Right renal pelvis (tissue), 4 donors: ENCODE measurements around the gene PDZD2. TPM values are rescaled to one million over a fixed set of nuclear protein-coding genes. Genes with fewer than 3 reads are reported as not detected.
"Not testable (repeated sequence)": the region's sequence is repeated elsewhere in the genome, so short reads cannot be mapped to it uniquely, and the experiment has no call there.

Experiments
- DNase-seq, 4 donors: peaks; one replicate each; pipeline ENCODE4 v3.0.0-alpha.2; 2013; ENCODE audit warnings: low read depth in 4 of 4, low spot score in 3 of 4, missing footprints in 1 of 4
- polyA plus RNA-seq, 4 donors: library from polyadenylated mRNA; unstranded; fragments of 120-200 nt; gene quantifications; one replicate each; pipeline ENCODE4 v1.2.1, GENCODE V29; 2013; ENCODE audit not compliant: insufficient read length in 4 of 4

PDZD2 gene
- polyA plus RNA-seq, 4 donors = 14.9 to 21.5 (median 19.9) TPM

- no peak for DNase-seq
Measured at GRCh38 chr5:31730139-31730538, 91.2 kb downstream of the PDZD2 start.

- no peak for DNase-seq
Measured at GRCh38 chr5:31731016-31731415, 92.1 kb downstream of the PDZD2 start.

- DNase-seq = no peak
Measured at GRCh38 chr5:31731710-31732301, 92.9 kb downstream of the PDZD2 start.

- DNase-seq = not testable (repeated sequence)
Measured at GRCh38 chr5:31732821-31733220, 93.9 kb downstream of the PDZD2 start.

- DNase-seq = no peak
Measured at GRCh38 chr5:31733371-31733770, 94.4 kb downstream of the PDZD2 start.

- no peak for DNase-seq
Measured at GRCh38 chr5:31736127-31736526, 97.2 kb downstream of the PDZD2 start.

GRCh38 chr5:31738199-31738598 lies 99.3 kb downstream of the PDZD2 start:
- DNase-seq = no peak

GRCh38 chr5:31741496-31741895 lies 102.6 kb downstream of the PDZD2 start:
- DNase-seq = no peak

- DNase-seq = no peak
Measured at GRCh38 chr5:31743678-31744077, 104.7 kb downstream of the PDZD2 start.

- DNase-seq = no peak
Measured at GRCh38 chr5:31748458-31749172, 109.7 kb downstream of the PDZD2 start.

- DNase-seq = no peak
Measured at GRCh38 chr5:31750215-31750614, 111.3 kb downstream of the PDZD2 start.

GRCh38 chr5:31751610-31752009 lies 112.7 kb downstream of the PDZD2 start:
- no peak for DNase-seq

GRCh38 chr5:31753700-31754357 lies 114.9 kb downstream of the PDZD2 start:
- no peak for DNase-seq

- no peak for DNase-seq
Measured at GRCh38 chr5:31754358-31754704, 115.4 kb downstream of the PDZD2 start.

GRCh38 chr5:31754741-31755675 lies 116.1 kb downstream of the PDZD2 start:
- no peak for DNase-seq

GRCh38 chr5:31755676-31756230 lies 116.8 kb downstream of the PDZD2 start:
- DNase-seq = no peak

GRCh38 chr5:31757806-31758205 lies 118.9 kb downstream of the PDZD2 start:
- no peak for DNase-seq

- DNase-seq = no peak
Measured at GRCh38 chr5:31758803-31759425, 120.0 kb downstream of the PDZD2 start.

GRCh38 chr5:31759925-31760324 lies 121.0 kb downstream of the PDZD2 start:
- DNase-seq = no peak

GRCh38 chr5:31761877-31762276 lies 122.9 kb downstream of the PDZD2 start:
- no peak for DNase-seq
